ENCODE data around the gene RPL29. TPM values are rescaled to one million over a fixed set of nuclear protein-coding genes. Genes with fewer than 3 reads are reported as not detected.
A peak's percentile ranks its signal among the peaks of the same experiment; 100 is the strongest.

Gene RPL29
- total and polyA plus RNA-seq, 2 donors (not counting 3 experiments of a cell fraction or from before 2014, with no cell fraction given) = 1,236 to 2,177 TPM

GRCh38 chr3:51997935-51998596, 2.4 kb upstream of the RPL29 start:
- Histone ChIP-seq H3K27ac (ENCODE audit: insufficient read depth, low read depth, low read length) (no peak overlapping the region), H3K4me2 (ENCODE audit: insufficient read depth, low read length) (no peak overlapping the region), H3K27me3 (ENCODE audit: control insufficient read depth in 2 of 2, insufficient read depth in 2 of 2, low read length in 2 of 2) (no peaks in the 10 kb centered on the region), H3K4me3 (replicated peaks in 1 of 3; ENCODE audit: insufficient read depth in 1 of 3, low read depth in 1 of 3, low read length in 3 of 3) (no peak overlapping the region), H3K79me2 (ENCODE audit: control insufficient read depth, insufficient read depth, low read length) (peaks cover 22% of the 10 kb centered on the region), H3K4me1 (ENCODE audit: control insufficient read depth, extremely low read depth, insufficient read depth, low read length) (peaks cover 19% of the 10 kb centered on the region), H3K9ac (replicated peaks; ENCODE audit: extremely low read depth, insufficient read depth, low read length) (no peak overlapping the region), H4K20me1 (replicated peaks; ENCODE audit: control insufficient read depth, extremely low read depth, insufficient read depth, low read length) (no peaks in the 10 kb centered on the region), H3K9me1 (replicated peaks; ENCODE audit: control insufficient read depth, extremely low read depth, insufficient read depth, low read length) (no peaks in the 10 kb centered on the region), H3K9me3 (replicated peaks; ENCODE audit: control insufficient read depth, insufficient read depth, low read length) (no peaks in the 10 kb centered on the region), H3K36me3 (ENCODE audit: control insufficient read depth in 2 of 2, extremely low read depth in 1 of 2, insufficient read depth in 2 of 2, low read length in 2 of 2) (peaks cover 9 to 13% of the 10 kb centered on the region in 2 experiments), H2AFZ (ENCODE audit: low read depth, low read length) (peak overlapping the region; percentile 1)
- TF ChIP-seq, protein P1, sequence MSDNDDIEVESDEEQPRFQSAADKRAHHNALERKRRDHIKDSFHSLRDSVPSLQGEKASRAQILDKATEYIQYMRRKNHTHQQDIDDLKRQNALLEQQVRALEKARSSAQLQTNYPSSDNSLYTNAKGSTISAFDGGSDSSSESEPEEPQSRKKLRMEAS (IDR thresholded peaks at IDR 0.05; ENCODE audit: insufficient read depth, insufficient read length) = no peak
- no peak for TF ChIP-seq CTCF (IDR thresholded peaks at IDR 0.05; ENCODE audit: extremely low read depth in 1 of 2, insufficient read depth in 1 of 2, low read depth in 1 of 2, low read length in 2 of 2)
- peak; percentile 25 for TF ChIP-seq JUN (IDR thresholded peaks at IDR 0.05; ENCODE audit: borderline replicate concordance, insufficient read depth, insufficient read length, low read depth)
- intact Hi-C loops (cut with micrococcal nuclease) (no loop called here), dilution Hi-C loops (cut with MboI; ENCODE audit: extremely low pct_ligation_motif_present, low sequenced_read_pairs) (loop anchor here (10.0 kb wide), 1 partner anchor 147 kb away; no protein-coding TSS in a partner anchor)
- ChIA-PET CTCF (interaction anchor here (1.0 kb wide), 1 partner anchor 130 kb away, joined by 3 read pairs; no protein-coding TSS in a partner anchor), POLR2A (interaction anchor here (0.6 to 0.8 kb wide), 2 partner anchors 118 to 122 kb away, joined by 3 read pairs; no protein-coding TSS in a partner anchor)
- BruUV-seq (replicated peaks) = no TSS peak
- DNase-seq (ENCODE audit: low read depth, low spot score) = no peak
- peak; percentile 78 for FAIRE-seq

- Histone ChIP-seq H3K4me3 (replicated peaks in 1 of 3; ENCODE audit: insufficient read depth in 1 of 3, low read depth in 1 of 3, low read length in 3 of 3) (no peak overlapping the region), H3K9me3 (replicated peaks; ENCODE audit: control insufficient read depth, insufficient read depth, low read length) (no peaks in the 10 kb centered on the region), H3K4me2 (ENCODE audit: insufficient read depth, low read length) (no peak overlapping the region), H4K20me1 (replicated peaks; ENCODE audit: control insufficient read depth, extremely low read depth, insufficient read depth, low read length) (no peaks in the 10 kb centered on the region), H3K27ac (ENCODE audit: insufficient read depth, low read depth, low read length) (no peak overlapping the region), H3K79me2 (ENCODE audit: control insufficient read depth, insufficient read depth, low read length) (peaks cover 29% of the 10 kb centered on the region), H3K27me3 (ENCODE audit: control insufficient read depth in 2 of 2, insufficient read depth in 2 of 2, low read length in 2 of 2) (no peaks in the 10 kb centered on the region), H2AFZ (ENCODE audit: low read depth, low read length) (no peak overlapping the region), H3K36me3 (ENCODE audit: control insufficient read depth in 2 of 2, extremely low read depth in 1 of 2, insufficient read depth in 2 of 2, low read length in 2 of 2) (peaks cover 11 to 20% of the 10 kb centered on the region in 2 experiments), H3K4me1 (ENCODE audit: control insufficient read depth, extremely low read depth, insufficient read depth, low read length) (peaks cover 19% of the 10 kb centered on the region), H3K9ac (replicated peaks; ENCODE audit: extremely low read depth, insufficient read depth, low read length) (no peak overlapping the region), H3K9me1 (replicated peaks; ENCODE audit: control insufficient read depth, extremely low read depth, insufficient read depth, low read length) (no peaks in the 10 kb centered on the region)
- no peak for FAIRE-seq
- intact Hi-C loops (cut with micrococcal nuclease) (no loop called here), dilution Hi-C loops (cut with MboI; ENCODE audit: extremely low pct_ligation_motif_present, low sequenced_read_pairs) (loop anchor here (10.0 kb wide), 1 partner anchor 148 kb away; no protein-coding TSS in a partner anchor)
- POLR2A ChIA-PET = interaction anchor here (0.6 kb wide), 1 partner anchor 119 kb away, joined by 3 read pairs; no protein-coding TSS in a partner anchor
- TF ChIP-seq JUN (IDR thresholded peaks at IDR 0.05; ENCODE audit: borderline replicate concordance, insufficient read depth, insufficient read length, low read depth) = no peak
- TF ChIP-seq POLR2A (IDR thresholded peaks at IDR 0.05; ENCODE audit: low read depth, low read length) = no peak
- TF ChIP-seq GATA2 (IDR thresholded peaks at IDR 0.05; ENCODE audit: insufficient read depth, insufficient read length, low read depth, low read length) = no peak
- CTCF ChIA-PET = no interaction called here
- no TSS peak for BruUV-seq (replicated peaks)
- DNase-seq (ENCODE audit: low read depth, low spot score) = no peak
These were observed 1.5 kb upstream of the RPL29 start for GRCh38 chr3:51997172-51997571.

Measured in endothelial cell of umbilical vein (primary cell).